AG08395 (cell line): ENCODE data around the gene AP3S2.
"Not testable (repeated sequence)": the region's sequence is repeated elsewhere in the genome, so short reads cannot be mapped to it uniquely, and the experiment has no call there.

Experiments used
- DNase-seq: peaks from one replicate; pipeline ENCODE4 v3.0.0; 2012; ENCODE audit warnings: mixed read lengths, low spot score

AP3S2 gene

GRCh38 chr15:89864958-89865739 is 28.6 kb downstream of the AP3S2 start:
- no peak for DNase-seq

GRCh38 chr15:89863918-89864317 is 29.9 kb downstream of the AP3S2 start:
- peak; percentile 33 for DNase-seq

- no peak for DNase-seq
Measured at GRCh38 chr15:89860891-89861290, 32.9 kb downstream of the AP3S2 start.

GRCh38 chr15:89860431-89860830 is 33.4 kb downstream of the AP3S2 start:
- no peak for DNase-seq

- DNase-seq: no peak
Measured at GRCh38 chr15:89858661-89859458, 34.9 kb downstream of the AP3S2 start.

- DNase-seq: no peak
Measured at GRCh38 chr15:89857673-89858072, 36.1 kb downstream of the AP3S2 start.

GRCh38 chr15:89855948-89856347 is 37.8 kb downstream of the AP3S2 start:
- no peak for DNase-seq

GRCh38 chr15:89854863-89855262 is 38.9 kb downstream of the AP3S2 start:
- not testable (repeated sequence) for DNase-seq

GRCh38 chr15:89852342-89852995 is 41.3 kb downstream of the AP3S2 start:
- no peak for DNase-seq

- no peak for DNase-seq
Measured at GRCh38 chr15:89851673-89852341, 42.0 kb downstream of the AP3S2 start.

GRCh38 chr15:89848970-89849292 is 44.9 kb downstream of the AP3S2 start:
- DNase-seq: no peak

- DNase-seq: no peak
Measured at GRCh38 chr15:89847101-89847500, 46.7 kb downstream of the AP3S2 start.

GRCh38 chr15:89845305-89845893 is 48.4 kb downstream of the AP3S2 start:
- peak; percentile 76 for DNase-seq

GRCh38 chr15:89841962-89842361 is 51.8 kb downstream of the AP3S2 start:
- no peak for DNase-seq

GRCh38 chr15:89841306-89841705 is 52.5 kb downstream of the AP3S2 start:
- no peak for DNase-seq

GRCh38 chr15:89839167-89839810 is 54.5 kb downstream of the AP3S2 start:
- DNase-seq: no peak

GRCh38 chr15:89837830-89838178 is 56.0 kb downstream of the AP3S2 start:
- no peak for DNase-seq

GRCh38 chr15:89837134-89837829 is 56.5 kb downstream of the AP3S2 start:
- peak; percentile 50 for DNase-seq

GRCh38 chr15:89836267-89837133 is 57.3 kb downstream of the AP3S2 start:
- DNase-seq: peak; percentile 93

- DNase-seq: no peak
Measured at GRCh38 chr15:89835176-89835564, 58.6 kb downstream of the AP3S2 start.
